Kidney epithelial cell (primary cell): Measurements from ENCODE around the gene CCDC88A. TPM values are rescaled to one million over a fixed set of nuclear protein-coding genes. Genes with fewer than 3 reads are reported as not detected.
"Not testable (repeated sequence)": the region's sequence is repeated elsewhere in the genome, so short reads cannot be mapped to it uniquely, and the experiment has no call there.

ENCODE experiments used
- DNase-seq: peaks from one replicate; pipeline ENCODE4 v3.0.0-alpha.2; 2010; ENCODE audit warnings: low read depth
- H3K27me3 ChIP-seq: 2 replicates; pipeline ENCODE4 v1.6.0; 2011; ENCODE audit warnings: low read length; ENCODE audit not compliant: control insufficient read depth, insufficient read depth
- H3K36me3 ChIP-seq: 2 replicates; pipeline ENCODE4 v1.5.1; 2011; ENCODE audit warnings: low read length; ENCODE audit not compliant: control insufficient read depth, insufficient read depth
- H3K4me3 ChIP-seq: 2 replicates; pipeline ENCODE4 v1.5.1; 2011; ENCODE audit warnings: low read depth, mild to moderate bottlenecking, control low read depth, low read length
- CTCF ChIP-seq: IDR thresholded peaks from 2 replicates; pipeline ENCODE4 v1.5.1; 2011; ENCODE audit warnings: mild to moderate bottlenecking, moderate library complexity, low read length, control low read depth, inconsistent platforms; ENCODE audit not compliant: insufficient read depth, poor library complexity, severe bottlenecking
- total RNA-seq: library from RNA; depleted of rRNA; stranded (reverse); fragments of >200 nt; gene quantifications from 2 replicates; pipeline ENCODE4 v1.2.3, GENCODE V29; 2015

The CCDC88A gene
- total RNA-seq, 1 donor from 2014 or later: 18.8 TPM

DNA sequence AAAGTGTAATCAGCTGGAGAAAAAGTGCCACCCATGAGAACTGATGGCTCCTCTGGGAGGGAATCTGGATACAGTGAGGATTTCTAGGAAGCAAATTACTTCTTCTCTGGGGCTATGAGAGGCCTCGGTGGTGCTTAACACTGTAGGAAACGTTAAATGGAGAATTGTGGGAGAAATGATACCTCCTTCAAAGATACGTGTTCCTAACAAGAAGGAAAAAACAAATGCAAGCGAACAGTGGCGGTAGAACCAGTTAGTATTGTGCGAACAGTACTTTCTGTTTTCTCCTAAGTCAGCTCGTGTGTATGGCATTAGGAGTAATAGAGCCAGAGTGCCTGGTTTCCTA lies 150.0 kb downstream of the CCDC88A start:
- no peak for DNase-seq
- H3K4me3 ChIP-seq: peak overlapping the region; percentile 81
- no peaks in the 10 kb centered on the region for H3K36me3 ChIP-seq
- TF ChIP-seq CTCF: no peak
- no peaks in the 10 kb centered on the region for H3K27me3 ChIP-seq

GRCh38 chr2:55268907-55269644 lies 150.6 kb downstream of the CCDC88A start, which contains the start of gene MTIF2:
MTIF2 (minus strand) TSS chr2:55269231; CDS start chr2:55263858, 5,373 bp downstream.
- H3K36me3 ChIP-seq: no peaks in the 10 kb centered on the region
- DNase-seq: peak; percentile 73
- peak; percentile 8 for TF ChIP-seq CTCF

DNA sequence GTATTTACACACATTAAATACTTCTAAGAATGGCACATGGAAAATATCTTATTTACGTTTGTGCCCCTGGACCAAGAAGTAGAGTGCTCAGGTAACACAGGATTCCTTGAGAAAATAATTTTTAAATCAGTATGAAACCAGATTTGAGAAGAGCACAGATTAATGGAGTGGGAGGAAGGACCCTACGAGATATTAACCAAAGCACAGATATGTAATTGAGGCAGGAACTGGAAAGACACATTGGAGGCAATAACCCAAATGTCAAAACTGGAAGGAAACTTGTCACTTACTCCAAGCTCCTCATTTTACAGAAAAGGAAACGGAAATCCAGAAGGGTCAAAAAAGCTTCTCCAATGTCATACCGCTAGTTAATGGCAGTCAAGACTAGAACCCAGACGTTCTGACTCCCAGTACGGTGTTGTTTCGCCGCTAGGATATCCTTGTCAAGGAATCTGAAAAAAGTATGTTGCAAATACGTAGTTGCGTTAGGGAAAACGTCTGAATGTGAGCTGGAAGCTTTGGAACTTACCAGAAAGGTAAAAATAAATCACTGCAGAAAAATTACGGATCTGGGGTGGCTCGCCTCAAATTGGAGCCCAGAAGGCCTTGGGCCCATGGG lies 151.3 kb downstream of the CCDC88A start:
- Histone ChIP-seq H3K36me3 (no peaks in the 10 kb centered on the region), H3K4me3 (peak overlapping the region; percentile 81), H3K27me3 (no peaks in the 10 kb centered on the region)
- TF ChIP-seq CTCF: no peak
- DNase-seq: no peak

More at GRCh38 chr2:55268907-55269644, 150.6 kb downstream of the CCDC88A start, which contains the start of gene MTIF2:
- Histone ChIP-seq H3K27me3 (no peaks in the 10 kb centered on the region), H3K4me3 (peak within 1 kb of the TSS; percentile 81)

DNA sequence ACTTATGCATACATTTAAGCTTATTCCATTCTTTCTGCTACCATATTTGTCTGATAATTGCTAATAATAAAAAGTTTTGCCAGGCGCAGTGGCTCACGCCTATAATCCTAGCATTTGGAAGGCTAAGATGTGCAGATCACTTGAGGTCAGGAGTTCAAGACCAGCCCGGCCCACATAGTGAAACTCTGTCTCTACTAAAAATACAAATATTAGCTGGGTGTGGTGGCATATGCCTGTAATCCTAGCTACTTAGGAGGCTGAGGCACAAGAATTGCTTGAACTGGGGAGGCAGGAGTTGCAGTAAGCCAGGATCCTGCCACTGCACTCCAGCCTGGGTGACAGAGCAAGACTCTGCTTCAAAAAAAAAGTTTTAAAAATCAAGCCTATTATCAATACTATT lies 160.1 kb downstream of the CCDC88A start:
- not testable (repeated sequence) for H3K36me3 ChIP-seq, H3K4me3 ChIP-seq, DNase-seq, H3K27me3 ChIP-seq

- Histone ChIP-seq H3K4me3 (no peak overlapping the region), H3K36me3 (no peaks in the 10 kb centered on the region), H3K27me3 (no peaks in the 10 kb centered on the region)
- DNase-seq: no peak
- no peak for TF ChIP-seq CTCF
Measured at GRCh38 chr2:55252832-55253231, 166.8 kb downstream of the CCDC88A start.

GRCh38 chr2:55247025-55247424 lies 172.6 kb downstream of the CCDC88A start:
- Histone ChIP-seq H3K27me3 (no peaks in the 10 kb centered on the region), H3K36me3 (no peaks in the 10 kb centered on the region), H3K4me3 (no peak overlapping the region)
- no peak for TF ChIP-seq CTCF
- no peak for DNase-seq
